Measurements from ENCODE around the gene KLHDC8B.
A peak's percentile ranks its signal among the peaks of the same experiment; 100 is the strongest.

Gene KLHDC8B

GRCh38 chr3:49162751-49163419, 8.5 kb upstream of the KLHDC8B start:
- Histone ChIP-seq H3K9me3 (ENCODE audit: severe bottlenecking) (no peaks in the 10 kb centered on the region), H3K4me3 (ENCODE audit: severe bottlenecking) (no peak overlapping the region), H3K36me3 (ENCODE audit: low read depth) (peaks cover 20% of the 10 kb centered on the region), H3K4me1 (ENCODE audit: insufficient read depth, poor library complexity, severe bottlenecking) (peaks cover 7% of the 10 kb centered on the region), H3K27ac (ENCODE audit: poor library complexity, severe bottlenecking) (no peak overlapping the region), H3K27me3 (ENCODE audit: insufficient read depth, poor library complexity, severe bottlenecking) (no peaks in the 10 kb centered on the region)
- DNase-seq (ENCODE audit: low spot score) (no peak), ATAC-seq (ENCODE audit: low read depth) (no peak)
- no peak for TF ChIP-seq CTCF (IDR thresholded peaks at IDR 0.05; ENCODE audit: poor library complexity, severe bottlenecking)

- Histone ChIP-seq H3K9me3 (ENCODE audit: severe bottlenecking) (no peaks in the 10 kb centered on the region), H3K36me3 (ENCODE audit: low read depth) (peaks cover 20% of the 10 kb centered on the region), H3K4me3 (ENCODE audit: severe bottlenecking) (no peak overlapping the region), H3K4me1 (ENCODE audit: insufficient read depth, poor library complexity, severe bottlenecking) (peaks cover 7% of the 10 kb centered on the region), H3K27ac (ENCODE audit: poor library complexity, severe bottlenecking) (no peak overlapping the region), H3K27me3 (ENCODE audit: insufficient read depth, poor library complexity, severe bottlenecking) (no peaks in the 10 kb centered on the region)
- no peak for ATAC-seq (ENCODE audit: low read depth)
- TF ChIP-seq CTCF (IDR thresholded peaks at IDR 0.05; ENCODE audit: poor library complexity, severe bottlenecking): no peak
- DNase-seq (ENCODE audit: low spot score): no peak
Measured at GRCh38 chr3:49163609-49164008, 7.8 kb upstream of the KLHDC8B start.

GRCh38 chr3:49164983-49165720, 6.2 kb upstream of the KLHDC8B start:
- H3K27ac ChIP-seq (ENCODE audit: poor library complexity, severe bottlenecking): peak overlapping the region; percentile 61
- H3K27me3 ChIP-seq (ENCODE audit: insufficient read depth, poor library complexity, severe bottlenecking): no peaks in the 10 kb centered on the region
- DNase-seq (ENCODE audit: low spot score) (no peak), ATAC-seq (ENCODE audit: low read depth) (no peak)
- peaks cover 20% of the 10 kb centered on the region for H3K36me3 ChIP-seq (ENCODE audit: low read depth)
- H3K9me3 ChIP-seq (ENCODE audit: severe bottlenecking): no peaks in the 10 kb centered on the region
- peak overlapping the region; percentile 63 for H3K4me3 ChIP-seq (ENCODE audit: severe bottlenecking)
- H3K4me1 ChIP-seq (ENCODE audit: insufficient read depth, poor library complexity, severe bottlenecking): peaks cover 7% of the 10 kb centered on the region
- TF ChIP-seq CTCF (IDR thresholded peaks at IDR 0.05; ENCODE audit: poor library complexity, severe bottlenecking): no peak

- H3K27me3 ChIP-seq (ENCODE audit: insufficient read depth, poor library complexity, severe bottlenecking): no peaks in the 10 kb centered on the region
- no peak for DNase-seq (ENCODE audit: low spot score)
- no peak for TF ChIP-seq CTCF (IDR thresholded peaks at IDR 0.05; ENCODE audit: poor library complexity, severe bottlenecking)
- peak; percentile 68 for ATAC-seq (ENCODE audit: low read depth)
- H3K9me3 ChIP-seq (ENCODE audit: severe bottlenecking): no peaks in the 10 kb centered on the region
- H3K36me3 ChIP-seq (ENCODE audit: low read depth): peaks cover 20% of the 10 kb centered on the region
- peaks cover 7% of the 10 kb centered on the region for H3K4me1 ChIP-seq (ENCODE audit: insufficient read depth, poor library complexity, severe bottlenecking)
- peak within 1 kb of the TSS; percentile 61 for H3K27ac ChIP-seq (ENCODE audit: poor library complexity, severe bottlenecking)
- peak within 1 kb of the TSS; percentile 63 for H3K4me3 ChIP-seq (ENCODE audit: severe bottlenecking)
Measured at GRCh38 chr3:49165771-49166751, 5.3 kb upstream of the KLHDC8B start, which contains the start of gene CCDC71. TSS of gene CCDC71 (minus strand) at chr3:49166331. CDS start at chr3:49164208, 2,123 bp downstream.
